CD4-positive, alpha-beta T cell treated with Interleukin-17A for 4 hours (primary cell): ENCODE results near the gene LRRC4C.

Experiments used
- DNase-seq: peaks from one replicate; pipeline ENCODE4 v3.0.0-alpha.2; 2020; ENCODE audit warnings: mixed read lengths

LRRC4C gene

GRCh38 chr11:40139066-40139465, 1320.4 kb downstream of the LRRC4C start:
- no peak for DNase-seq

GRCh38 chr11:40134820-40135570, 1324.5 kb downstream of the LRRC4C start:
- no peak for DNase-seq

- DNase-seq = no peak
These were observed 1326.0 kb downstream of the LRRC4C start for GRCh38 chr11:40133498-40133897.

- DNase-seq = no peak
These were observed 1326.5 kb downstream of the LRRC4C start for GRCh38 chr11:40132912-40133311.

GRCh38 chr11:40130427-40130826, 1329.0 kb downstream of the LRRC4C start:
- no peak for DNase-seq

- no peak for DNase-seq
These were observed 1330.2 kb downstream of the LRRC4C start for GRCh38 chr11:40129266-40129665.

- DNase-seq = no peak
These were observed 1334.4 kb downstream of the LRRC4C start for GRCh38 chr11:40125054-40125453.

GRCh38 chr11:40119661-40120060, 1339.8 kb downstream of the LRRC4C start:
- no peak for DNase-seq

- DNase-seq = no peak
These were observed 1340.7 kb downstream of the LRRC4C start for GRCh38 chr11:40118780-40119179.

- no peak for DNase-seq
These were observed 1341.4 kb downstream of the LRRC4C start for GRCh38 chr11:40118026-40118425.

GRCh38 chr11:40104941-40105550, 1354.4 kb downstream of the LRRC4C start:
- DNase-seq = no peak

GRCh38 chr11:40100781-40101180, 1358.7 kb downstream of the LRRC4C start:
- DNase-seq = no peak

- no peak for DNase-seq
These were observed 1359.3 kb downstream of the LRRC4C start for GRCh38 chr11:40100162-40100553.

- no peak for DNase-seq
These were observed 1359.9 kb downstream of the LRRC4C start for GRCh38 chr11:40099426-40100161.

- no peak for DNase-seq
These were observed 1364.0 kb downstream of the LRRC4C start for GRCh38 chr11:40095446-40095845.

- DNase-seq = no peak
These were observed 1364.5 kb downstream of the LRRC4C start for GRCh38 chr11:40094954-40095353.

GRCh38 chr11:40080434-40080833, 1379.0 kb downstream of the LRRC4C start:
- no peak for DNase-seq
